ENCODE results near the gene MCOLN1.

DNA sequence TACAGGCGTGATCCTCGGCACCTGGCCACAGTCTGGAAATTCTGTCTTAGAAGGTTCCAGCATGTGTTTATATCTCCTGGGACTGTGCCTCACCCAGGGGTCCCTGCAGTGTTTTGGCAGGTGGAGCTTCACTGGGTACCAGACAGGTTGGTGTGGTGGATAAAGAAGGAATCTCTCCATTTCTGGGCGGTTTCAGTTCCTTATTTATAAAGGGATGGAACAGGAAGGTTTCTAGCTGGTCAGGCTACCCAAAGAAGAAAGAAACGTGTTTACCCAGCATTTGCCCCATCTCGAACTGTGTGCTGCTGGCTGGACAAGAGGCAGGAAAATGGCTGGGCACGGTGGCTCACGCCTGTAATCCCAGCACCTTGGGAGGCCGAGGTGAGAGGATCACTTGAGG lies 22.9 kb downstream of the MCOLN1 start:
- TF ChIP-seq EZH2 (IDR thresholded peaks at IDR 0.05; ENCODE audit: borderline replicate concordance): no peak
- no peak for TF ChIP-seq CTCF (IDR thresholded peaks at IDR 0.05; ENCODE audit: poor library complexity)

Measured in hepatocyte (in vitro differentiated cells).